ENCODE data around the gene CXorf58. TPM values are rescaled to one million over a fixed set of nuclear protein-coding genes. Genes with fewer than 3 reads are reported as not detected.

CXorf58 gene
- polyA plus RNA-seq, 1 experiment = not detected

DNA sequence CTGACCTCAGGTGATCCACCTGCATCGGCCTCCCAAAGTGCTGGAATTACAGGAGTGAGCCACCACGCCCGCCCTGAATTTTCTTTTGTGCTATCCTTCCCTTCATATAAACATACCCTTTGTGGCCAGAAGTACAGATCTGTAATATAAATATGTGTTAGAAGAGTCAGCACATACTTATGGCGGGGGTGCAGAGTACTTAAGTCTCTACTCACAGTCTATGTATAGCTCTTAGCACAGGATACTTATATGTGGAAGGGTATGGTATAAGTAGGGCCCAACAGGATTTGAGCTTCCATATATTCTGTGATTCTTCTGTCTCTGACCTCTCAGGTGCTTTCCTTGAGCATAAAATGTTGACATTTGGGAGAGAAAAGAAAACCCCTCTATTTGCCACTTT, 18.2 kb downstream of the CXorf58 start:
- Histone ChIP-seq H3K27ac (ENCODE audit: low read depth, low read length) (no peak overlapping the region), H3K4me3 (ENCODE audit: low read depth, low read length) (no peak overlapping the region), H3K9me3 (ENCODE audit: control insufficient read depth, insufficient read depth, low read length) (no peaks in the 10 kb centered on the region), H3K27me3 (ENCODE audit: control insufficient read depth, insufficient read depth, low read length) (no peaks in the 10 kb centered on the region)
- DNase-seq (ENCODE audit: low read depth, low spot score) = no peak
- ChIA-PET CTCF (interaction anchor here (0.6 kb wide), 1 partner anchor 129 kb away, joined by 4 read pairs; the partner anchor contains the start of gene EIF2S3), POLR2A (no interaction called here)
- TF ChIP-seq CTCF (IDR thresholded peaks at IDR 0.05; ENCODE audit: low read depth, low read length) = no peak

- Histone ChIP-seq H3K27me3 (ENCODE audit: control insufficient read depth, insufficient read depth, low read length) (no peaks in the 10 kb centered on the region), H3K9me3 (ENCODE audit: control insufficient read depth, insufficient read depth, low read length) (no peaks in the 10 kb centered on the region), H3K4me3 (ENCODE audit: low read depth, low read length) (no peak overlapping the region), H3K27ac (ENCODE audit: low read depth, low read length) (no peak overlapping the region)
- ChIA-PET CTCF (no interaction called here), POLR2A (no interaction called here)
- TF ChIP-seq CTCF (IDR thresholded peaks at IDR 0.05; ENCODE audit: low read depth, low read length) = no peak
- no peak for DNase-seq (ENCODE audit: low read depth, low spot score)
Measured at GRCh38 chrX:23930894-23931604, 23.2 kb downstream of the CXorf58 start.

- no peaks in the 10 kb centered on the region for H3K27me3 ChIP-seq (ENCODE audit: control insufficient read depth, insufficient read depth, low read length)
- no peak overlapping the region for H3K27ac ChIP-seq (ENCODE audit: low read depth, low read length)
- TF ChIP-seq CTCF (IDR thresholded peaks at IDR 0.05; ENCODE audit: low read depth, low read length) = no peak
- ChIA-PET CTCF (no interaction called here), POLR2A (no interaction called here)
- no peaks in the 10 kb centered on the region for H3K9me3 ChIP-seq (ENCODE audit: control insufficient read depth, insufficient read depth, low read length)
- no peak overlapping the region for H3K4me3 ChIP-seq (ENCODE audit: low read depth, low read length)
- no peak for DNase-seq (ENCODE audit: low read depth, low spot score)
Measured at GRCh38 chrX:23932046-23932445, 24.2 kb downstream of the CXorf58 start.

DNA sequence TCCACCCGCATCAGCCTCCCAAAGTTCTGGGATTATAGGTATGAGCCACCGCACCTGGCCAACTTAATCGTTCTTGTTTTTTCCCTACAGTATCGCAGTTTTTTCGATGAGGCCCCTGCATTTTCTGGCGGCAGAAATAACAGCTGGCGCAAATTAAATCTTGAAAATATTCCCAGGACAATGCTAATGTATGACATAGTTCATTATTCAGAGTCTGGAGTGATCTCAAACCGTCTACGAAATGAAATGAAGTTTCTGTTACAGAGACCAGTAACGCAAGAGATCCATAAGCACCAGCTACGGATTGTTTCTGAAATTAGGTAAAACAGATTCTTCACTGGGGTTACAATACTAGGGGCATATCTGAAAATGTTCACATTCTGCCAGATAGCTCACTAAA, 27.3 kb downstream of the CXorf58 start:
- Histone ChIP-seq H3K27ac (ENCODE audit: low read depth, low read length) (no peak overlapping the region), H3K9me3 (ENCODE audit: control insufficient read depth, insufficient read depth, low read length) (no peaks in the 10 kb centered on the region), H3K4me3 (ENCODE audit: low read depth, low read length) (no peak overlapping the region), H3K27me3 (ENCODE audit: control insufficient read depth, insufficient read depth, low read length) (no peaks in the 10 kb centered on the region)
- no peak for TF ChIP-seq CTCF (IDR thresholded peaks at IDR 0.05; ENCODE audit: low read depth, low read length)
- no peak for DNase-seq (ENCODE audit: low read depth, low spot score)
- ChIA-PET POLR2A (no interaction called here), CTCF (no interaction called here)

DNA sequence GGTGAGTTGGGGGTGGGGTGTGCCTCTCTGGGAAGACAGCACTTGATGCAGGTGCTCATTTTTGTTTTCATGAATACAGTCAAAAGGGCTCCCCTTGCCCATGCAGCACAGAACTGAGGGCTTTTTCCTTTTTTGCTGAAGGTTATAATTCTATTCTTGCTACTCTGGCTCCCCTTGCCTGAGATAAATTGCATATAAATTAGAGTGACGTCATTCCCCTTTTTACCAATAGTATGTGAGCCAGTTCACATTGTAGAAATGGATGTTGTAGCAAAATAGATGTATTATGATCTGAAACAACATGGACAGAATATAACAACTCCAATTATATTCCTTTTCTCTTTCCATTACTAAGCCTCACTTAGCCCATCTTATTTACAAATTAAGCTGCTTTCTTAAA, 28.4 kb downstream of the CXorf58 start:
- no peak overlapping the region for H3K4me3 ChIP-seq (ENCODE audit: low read depth, low read length)
- no peak for TF ChIP-seq CTCF (IDR thresholded peaks at IDR 0.05; ENCODE audit: low read depth, low read length)
- DNase-seq (ENCODE audit: low read depth, low spot score) = no peak
- ChIA-PET POLR2A (no interaction called here), CTCF (no interaction called here)
- no peaks in the 10 kb centered on the region for H3K9me3 ChIP-seq (ENCODE audit: control insufficient read depth, insufficient read depth, low read length)
- H3K27ac ChIP-seq (ENCODE audit: low read depth, low read length) = no peak overlapping the region
- H3K27me3 ChIP-seq (ENCODE audit: control insufficient read depth, insufficient read depth, low read length) = no peaks in the 10 kb centered on the region

All from AG04450 (cell line).